GM19397 (cell line): Measurements from ENCODE around the gene PNKD.

Source experiments
- ATAC-seq: cut with Tn5 transposase; IDR thresholded peaks from one replicate; pipeline ENCODE4 v1.9.1; 2021; ENCODE audit warnings: mild to moderate bottlenecking, moderate library complexity; ENCODE audit not compliant: unreplicated experiment

Gene PNKD

GRCh38 chr2:218368621-218369153 lies 98.4 kb downstream of the PNKD start:
- ATAC-seq = no peak

GRCh38 chr2:218369330-218369729 lies 99.0 kb downstream of the PNKD start:
- ATAC-seq = no peak

GRCh38 chr2:218370410-218371063 lies 100.2 kb downstream of the PNKD start:
- no peak for ATAC-seq

DNA sequence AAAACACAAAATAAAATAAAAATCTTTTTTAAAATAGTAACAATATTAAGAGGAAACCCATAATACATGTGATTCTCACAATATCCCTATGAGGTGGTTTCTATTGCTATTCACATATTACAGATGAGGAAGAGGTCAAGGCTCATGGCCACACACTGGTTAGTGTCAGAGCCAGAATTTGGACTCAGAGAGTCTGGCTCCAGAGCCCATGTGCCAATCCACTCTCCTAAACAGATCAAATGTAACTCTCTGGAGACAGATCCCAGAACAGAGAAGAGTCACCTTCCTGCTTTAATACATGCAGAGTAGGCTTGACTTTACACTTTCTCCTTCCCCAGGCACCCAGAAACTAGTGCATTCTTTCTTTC lies 101.6 kb downstream of the PNKD start:
- ATAC-seq = no peak

GRCh38 chr2:218374795-218375194 lies 104.5 kb downstream of the PNKD start:
- ATAC-seq = no peak

DNA sequence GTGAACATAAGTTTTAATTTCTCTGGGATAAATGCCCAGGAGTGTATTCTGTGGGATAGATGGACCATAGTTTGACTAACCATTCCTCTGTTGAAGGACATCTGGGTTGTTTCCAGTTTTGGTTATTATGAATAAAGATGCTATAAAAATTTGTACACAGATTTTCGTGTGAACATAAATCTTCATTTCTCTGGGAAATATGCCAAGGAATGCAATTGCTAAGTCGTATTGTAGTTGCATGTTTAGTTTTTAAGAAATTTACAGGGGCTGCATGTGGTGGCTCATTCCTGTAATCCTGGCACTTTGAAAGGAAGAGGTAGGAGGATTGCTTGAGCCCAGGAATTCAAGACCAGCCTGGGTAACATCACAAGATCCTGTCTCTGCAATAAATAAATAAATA lies 104.9 kb downstream of the PNKD start:
- ATAC-seq = no peak

- no peak for ATAC-seq
Measured at GRCh38 chr2:218378053-218378452, 107.7 kb downstream of the PNKD start.

DNA sequence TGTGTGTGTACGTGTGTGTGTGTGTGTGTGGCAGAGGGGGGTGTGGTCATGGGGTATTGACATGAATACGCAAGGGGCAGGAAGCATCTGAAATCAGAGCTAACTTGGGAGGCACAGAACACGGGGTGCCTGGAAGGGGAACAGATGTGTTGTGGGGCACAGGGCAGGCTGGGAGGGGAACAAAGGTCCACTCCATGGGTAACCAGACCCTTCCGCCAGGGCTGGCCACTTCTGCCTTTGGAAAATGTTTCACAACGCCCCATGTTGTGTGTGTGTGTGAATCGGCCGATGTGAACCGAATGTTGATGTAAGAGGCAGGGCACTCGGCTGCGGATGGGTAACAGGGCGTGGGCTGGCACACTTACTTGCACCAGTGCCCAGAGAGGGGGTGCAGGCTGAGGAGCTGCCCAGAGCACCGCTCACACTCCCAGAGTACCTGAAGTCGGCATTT lies 111.6 kb downstream of the PNKD start, which contains the start of gene SLC11A1:
Gene SLC11A1 (plus strand): TSS at position 358 of the 451 bp plus-strand sequence. CDS start 96 bp downstream, outside the sequence.
- no peak for ATAC-seq

GRCh38 chr2:218382785-218383184 lies 112.5 kb downstream of the PNKD start:
- ATAC-seq = no peak

DNA sequence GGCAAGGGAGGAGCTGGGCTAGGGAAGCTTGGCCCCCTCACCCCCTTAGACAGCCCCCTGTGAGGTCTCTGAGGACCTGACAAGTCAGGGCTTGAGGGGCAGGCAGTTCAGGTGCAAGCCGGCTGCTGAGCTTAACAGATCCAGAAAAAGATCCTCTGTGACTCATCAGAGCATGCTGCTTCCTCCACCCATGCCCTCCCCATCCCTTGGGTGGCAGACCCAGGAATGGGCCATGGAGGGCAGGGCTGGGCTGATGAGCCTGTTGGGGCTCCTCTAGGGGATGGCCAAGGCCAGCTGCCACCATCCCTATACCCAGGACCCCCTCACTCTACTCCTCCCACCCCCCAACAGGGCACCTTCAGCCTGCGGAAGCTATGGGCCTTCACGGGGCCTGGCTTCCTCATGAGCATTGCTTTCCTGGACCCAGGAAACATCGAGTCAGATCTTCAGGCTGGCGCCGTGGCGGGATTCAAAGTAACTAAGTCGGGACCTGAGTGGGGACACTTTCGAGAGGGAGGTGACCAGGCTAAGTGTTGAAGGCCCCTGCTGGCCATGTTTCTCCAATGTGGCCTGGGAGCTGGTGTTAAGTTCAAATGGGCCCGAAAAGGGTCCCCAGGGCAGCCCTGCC lies 113.7 kb downstream of the PNKD start:
- no peak for ATAC-seq

- ATAC-seq = no peak
Measured at GRCh38 chr2:218384975-218385374, 114.7 kb downstream of the PNKD start.

GRCh38 chr2:218386505-218387368 lies 116.4 kb downstream of the PNKD start:
- ATAC-seq = no peak

DNA sequence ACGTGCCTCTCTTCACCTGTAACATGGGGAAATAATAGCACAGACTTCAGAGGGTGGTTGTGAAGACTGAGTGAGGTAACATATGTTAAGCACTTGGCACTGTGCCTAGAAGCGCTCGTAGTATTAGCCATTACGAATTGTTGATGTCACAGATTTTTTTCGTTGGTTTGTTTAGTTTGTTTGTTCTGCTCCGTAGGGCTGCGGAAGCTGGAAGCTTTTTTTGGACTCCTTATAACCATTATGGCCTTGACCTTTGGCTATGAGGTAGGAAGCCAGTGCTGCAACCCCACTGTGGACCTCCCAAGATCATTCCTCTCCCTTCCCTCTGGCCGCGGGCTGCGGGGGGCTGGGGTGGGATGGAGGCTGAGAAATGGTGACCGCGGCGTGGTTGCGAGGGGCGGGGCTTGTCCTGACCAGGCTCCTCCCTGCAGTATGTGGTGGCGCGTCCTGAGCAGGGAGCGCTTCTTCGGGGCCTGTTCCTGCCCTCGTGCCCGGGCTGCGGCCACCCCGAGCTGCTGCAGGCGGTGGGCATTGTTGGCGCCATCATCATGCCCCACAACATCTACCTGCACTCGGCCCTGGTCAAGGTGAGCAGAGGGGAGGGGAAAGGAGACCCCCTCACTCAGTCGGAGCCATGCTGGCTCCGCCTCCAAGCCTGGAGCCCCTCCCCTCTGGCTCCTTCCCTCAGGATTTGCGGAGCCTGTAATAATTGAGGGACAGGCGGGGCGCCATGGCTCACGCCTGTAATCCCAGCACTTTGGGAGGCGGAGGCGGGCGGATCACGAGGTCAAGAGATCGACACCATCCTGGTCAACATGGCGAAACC lies 117.3 kb downstream of the PNKD start:
- ATAC-seq = no peak

DNA sequence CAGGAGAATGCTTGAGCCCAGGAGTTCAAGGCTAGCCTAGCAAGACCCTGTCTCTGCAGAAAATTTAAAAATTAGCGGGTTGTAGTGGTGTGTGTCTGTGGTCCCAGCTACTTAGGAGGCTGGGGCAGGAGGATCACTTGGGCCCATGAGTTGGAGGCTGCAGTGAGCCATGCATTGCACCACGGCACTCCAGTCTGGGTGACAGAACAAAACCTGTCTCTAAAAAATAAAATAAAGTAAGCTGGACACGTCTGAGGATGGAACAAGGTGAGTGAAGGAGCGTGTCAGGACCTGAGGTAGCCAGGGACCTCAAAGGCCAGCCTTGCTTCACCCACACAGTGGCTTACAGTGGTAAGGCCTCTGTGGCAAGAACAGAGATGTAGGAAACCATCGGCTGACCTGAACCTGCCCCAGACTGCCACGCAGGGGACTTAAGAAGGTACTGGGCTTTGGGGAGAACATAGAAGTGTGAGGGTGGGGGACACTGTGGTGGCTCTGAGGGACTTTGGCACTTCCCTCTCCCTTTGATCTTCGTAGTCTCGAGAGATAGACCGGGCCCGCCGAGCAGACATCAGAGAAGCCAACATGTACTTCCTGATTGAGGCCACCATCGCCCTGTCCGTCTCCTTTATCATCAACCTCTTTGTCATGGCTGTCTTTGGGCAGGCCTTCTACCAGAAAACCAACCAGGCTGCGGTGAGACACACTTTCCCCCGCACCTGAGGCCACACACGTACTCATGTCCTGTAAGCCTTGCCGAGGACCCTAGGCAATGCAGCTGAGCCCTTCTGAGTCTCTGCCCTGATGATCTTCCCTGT lies 119.2 kb downstream of the PNKD start:
- ATAC-seq = no peak

- ATAC-seq = no peak
Measured at GRCh38 chr2:218391202-218391601, 120.9 kb downstream of the PNKD start.

DNA sequence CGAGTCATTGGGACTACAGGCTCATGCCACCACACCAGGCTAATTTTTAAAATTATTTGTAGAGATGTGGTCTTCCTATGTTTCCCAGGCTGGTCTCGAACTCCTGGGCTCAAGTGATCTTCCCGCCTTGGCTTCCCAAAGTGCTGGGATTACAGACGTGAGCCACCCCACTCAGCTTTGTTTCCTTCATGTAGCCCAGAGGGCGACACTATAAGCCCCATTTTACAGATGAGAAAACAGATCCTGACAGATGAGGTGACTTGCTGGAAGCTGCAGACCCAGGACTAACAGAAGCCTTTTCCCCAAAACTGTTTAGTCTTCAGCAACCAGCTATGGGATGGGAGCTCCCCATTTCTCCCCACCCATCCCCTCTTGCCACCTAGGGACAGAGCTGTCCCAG lies 122.1 kb downstream of the PNKD start:
- no peak for ATAC-seq

- ATAC-seq = no peak
Measured at GRCh38 chr2:218392891-218393462, 122.7 kb downstream of the PNKD start.

DNA sequence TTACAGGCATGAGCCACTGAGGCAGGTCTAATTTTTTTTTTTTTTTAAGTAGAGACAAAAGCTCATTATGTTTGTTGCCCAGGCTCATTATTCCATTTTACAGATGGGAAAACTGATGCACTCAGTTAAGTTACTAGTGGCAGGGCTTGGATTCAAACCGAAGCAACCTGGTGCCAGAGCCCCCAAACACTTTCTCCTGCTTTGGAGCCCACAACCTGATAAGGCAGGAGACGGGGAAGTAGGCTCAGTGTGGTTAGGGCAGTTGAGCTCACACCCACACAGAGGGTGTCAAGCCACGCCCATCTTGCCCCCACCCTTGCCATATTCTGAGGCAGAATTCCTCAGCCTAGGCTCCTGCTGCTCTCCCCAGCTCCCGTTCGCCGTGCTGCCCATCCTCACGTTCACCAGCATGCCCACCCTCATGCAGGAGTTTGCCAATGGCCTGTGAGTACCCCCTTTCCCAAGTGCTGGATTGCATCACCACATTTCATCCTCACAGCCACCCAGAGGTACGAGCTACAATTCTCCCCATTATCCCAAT lies 123.5 kb downstream of the PNKD start:
- no peak for ATAC-seq
